Measurements from ENCODE around the gene ARFGEF2.

DNA sequence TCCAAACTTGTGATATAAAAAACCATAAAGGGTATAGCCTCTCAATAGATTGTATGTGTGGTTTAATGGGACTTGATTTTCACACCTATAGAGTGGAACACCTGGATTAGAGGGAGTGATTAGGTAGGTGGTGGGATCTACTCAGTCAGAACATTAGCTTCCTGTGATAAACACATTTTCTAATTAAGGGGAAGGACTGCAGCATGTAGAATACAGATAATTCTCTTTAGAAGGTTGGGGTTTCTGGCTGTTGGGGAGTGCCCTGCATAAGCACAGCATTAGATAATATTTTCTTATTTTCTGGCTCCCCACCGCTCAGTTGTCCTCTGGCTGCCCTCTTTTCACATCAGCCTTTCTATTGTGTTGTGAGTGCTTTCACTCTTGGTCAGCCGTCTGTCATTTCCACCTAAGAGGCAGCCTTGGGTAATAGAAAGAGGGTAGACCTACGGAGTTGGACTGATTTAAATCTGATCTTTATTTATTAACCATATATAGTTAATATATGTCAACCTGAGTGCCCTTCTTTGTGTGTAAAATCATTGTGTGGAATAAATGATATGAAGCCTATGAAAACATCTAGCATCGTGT lies 132.6 kb downstream of the ARFGEF2 start:
- TF ChIP-seq EP300 (IDR thresholded peaks at IDR 0.05) (no peak), POLR2A (IDR thresholded peaks at IDR 0.05) (no peak), POLR2AphosphoS5 (IDR thresholded peaks at IDR 0.05) (no peak)

All from stomach (tissue), 4 donors.